GM10248 (cell line): ENCODE results near the gene COMT.

Source experiments
- CTCF ChIA-PET: fragments of 300-600 bp; sonication (Branson Sonifier 250); formaldehyde crosslinking; extraction: SDS; loops from one replicate; lab custom pipeline; 2021; ENCODE audit warnings: antibody characterized with exemption; lab: Yijun Ruan, JAX
- POLR2A ChIA-PET: fragments of 350-650 bp; sonication (Branson Sonifier 250); formaldehyde crosslinking; extraction: SDS; loops from one replicate; lab custom pipeline; 2020; ENCODE audit warnings: antibody characterized with exemption; lab: Yijun Ruan, JAX
- DNase-seq: peaks from one replicate; pipeline ENCODE4 v3.0.0; 2012; ENCODE audit errors: extremely low spot score
- CTCF ChIP-seq: IDR thresholded peaks from 2 replicates; pipeline ENCODE4 v1.5.1; 2012; ENCODE audit warnings: mild to moderate bottlenecking, low read depth; ENCODE audit errors: extremely low read depth, missing control alignments, control extremely low read depth

Gene COMT

GRCh38 chr22:19960491-19961200 is 19.1 kb downstream of the COMT start:
- ChIA-PET CTCF (interaction anchor here (1.2 kb wide), 1 partner anchor 12 kb away, joined by 4 read pairs; no protein-coding TSS in a partner anchor), POLR2A (no interaction called here)
- no peak for TF ChIP-seq CTCF
- DNase-seq: no peak

- DNase-seq: no peak
- CTCF ChIA-PET: interaction anchor here (1.2 kb wide), 1 partner anchor 13 kb away, joined by 4 read pairs; no protein-coding TSS in a partner anchor
- no peak for TF ChIP-seq CTCF
- POLR2A ChIA-PET: no interaction called here
Measured at GRCh38 chr22:19961201-19961580, 19.6 kb downstream of the COMT start.

- ChIA-PET CTCF (interaction anchor here (1.7 to 2.5 kb wide), 2 partner anchors 8 to 231 kb away, joined by 4 to 10 read pairs; no protein-coding TSS in a partner anchor), POLR2A (no interaction called here)
- no peak for TF ChIP-seq CTCF
- DNase-seq: no peak
Measured at GRCh38 chr22:19961868-19962245, 20.3 kb downstream of the COMT start.

GRCh38 chr22:19962246-19962908 is 20.8 kb downstream of the COMT start:
- TF ChIP-seq CTCF: peak; percentile 50
- ChIA-PET POLR2A (no interaction called here), CTCF (interaction anchor here (0.9 to 2.5 kb wide), 4 partner anchors 9 to 232 kb away, joined by 3 to 10 read pairs (median 4); no protein-coding TSS in a partner anchor)
- peak; percentile 80 for DNase-seq

- POLR2A ChIA-PET: no interaction called here
- no peak for DNase-seq
Measured at GRCh38 chr22:19962909-19963806, 21.6 kb downstream of the COMT start.

More at GRCh38 chr22:19962909-19963806, 21.6 kb downstream of the COMT start:
- CTCF ChIA-PET: interaction anchor here (0.9 to 2.5 kb wide), 6 partner anchors 10 to 232 kb away, joined by 3 to 10 read pairs (median 3); no protein-coding TSS in a partner anchor
- TF ChIP-seq CTCF: no peak
